Fibroblast of mammary gland (primary cell): ENCODE data around the gene FAM81B.
A peak's percentile ranks its signal among the peaks of the same experiment; 100 is the strongest.

Source experiments
- DNase-seq: peaks from one replicate; pipeline ENCODE4 v3.0.0-alpha.2; 2010; ENCODE audit warnings: low read depth
- H3K4me3 ChIP-seq: 2 replicates; pipeline ENCODE4 v1.5.1; 2011; ENCODE audit warnings: low read depth, mild to moderate bottlenecking, low read length, moderate library complexity; ENCODE audit not compliant: control insufficient read depth
- TF ChIP-seq, protein P1 (sequence below): conservative IDR thresholded peaks from 2 replicates; pipeline ENCODE4 v1.5.1; 2011; ENCODE audit warnings: low read depth, low read length, inconsistent platforms; ENCODE audit not compliant: control insufficient read depth, insufficient read depth

The FAM81B gene

DNA sequence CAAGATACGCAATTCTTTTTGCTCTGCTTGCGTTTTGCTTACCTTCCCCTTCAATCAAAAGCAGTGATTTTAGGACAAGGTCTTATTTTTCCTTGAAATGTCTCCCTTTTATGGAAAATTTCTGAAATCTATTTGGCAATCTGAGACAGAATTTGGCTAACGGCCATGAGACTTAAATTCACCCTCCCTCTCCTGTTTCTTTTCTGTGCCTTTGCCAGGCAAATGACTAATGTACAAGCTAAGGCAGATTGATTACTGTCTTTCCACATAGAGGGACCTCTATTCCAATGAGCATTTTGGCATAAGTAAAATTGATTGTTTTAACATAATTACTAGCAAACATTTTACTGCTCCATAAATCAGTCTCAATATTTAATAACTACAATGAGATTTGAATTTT is 31.7 kb downstream of the FAM81B start:
- TF ChIP-seq, protein P1, sequence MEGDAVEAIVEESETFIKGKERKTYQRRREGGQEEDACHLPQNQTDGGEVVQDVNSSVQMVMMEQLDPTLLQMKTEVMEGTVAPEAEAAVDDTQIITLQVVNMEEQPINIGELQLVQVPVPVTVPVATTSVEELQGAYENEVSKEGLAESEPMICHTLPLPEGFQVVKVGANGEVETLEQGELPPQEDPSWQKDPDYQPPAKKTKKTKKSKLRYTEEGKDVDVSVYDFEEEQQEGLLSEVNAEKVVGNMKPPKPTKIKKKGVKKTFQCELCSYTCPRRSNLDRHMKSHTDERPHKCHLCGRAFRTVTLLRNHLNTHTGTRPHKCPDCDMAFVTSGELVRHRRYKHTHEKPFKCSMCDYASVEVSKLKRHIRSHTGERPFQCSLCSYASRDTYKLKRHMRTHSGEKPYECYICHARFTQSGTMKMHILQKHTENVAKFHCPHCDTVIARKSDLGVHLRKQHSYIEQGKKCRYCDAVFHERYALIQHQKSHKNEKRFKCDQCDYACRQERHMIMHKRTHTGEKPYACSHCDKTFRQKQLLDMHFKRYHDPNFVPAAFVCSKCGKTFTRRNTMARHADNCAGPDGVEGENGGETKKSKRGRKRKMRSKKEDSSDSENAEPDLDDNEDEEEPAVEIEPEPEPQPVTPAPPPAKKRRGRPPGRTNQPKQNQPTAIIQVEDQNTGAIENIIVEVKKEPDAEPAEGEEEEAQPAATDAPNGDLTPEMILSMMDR = no peak
- peak; percentile 62 for DNase-seq
- no peak overlapping the region for H3K4me3 ChIP-seq

- DNase-seq = no peak
- H3K4me3 ChIP-seq = no peak overlapping the region
- TF ChIP-seq, protein P1 = no peak
Measured at GRCh38 chr5:95424016-95424415, 32.9 kb downstream of the FAM81B start.

- H3K4me3 ChIP-seq = no peak overlapping the region
- no peak for DNase-seq
- TF ChIP-seq, protein P1 = no peak
Measured at GRCh38 chr5:95424526-95424925, 33.4 kb downstream of the FAM81B start.

DNA sequence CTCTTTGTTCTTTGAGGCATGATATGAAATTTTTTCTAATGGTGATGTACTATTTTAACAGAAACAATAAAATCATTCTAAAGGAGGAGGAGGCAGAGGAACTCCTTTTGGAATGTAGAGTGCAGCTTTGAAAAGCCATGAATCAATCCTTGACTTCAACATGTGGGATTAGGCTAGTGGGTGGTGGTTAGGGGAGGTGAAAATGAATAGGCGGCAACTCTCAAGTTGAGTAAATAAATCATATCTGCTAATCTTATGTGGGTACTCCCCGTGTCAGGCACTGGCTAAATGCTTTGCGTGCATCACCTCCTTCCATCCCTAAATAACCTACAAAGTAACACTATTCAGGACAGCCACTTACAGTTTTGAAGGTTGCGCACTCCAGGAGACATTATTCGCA is 35.1 kb downstream of the FAM81B start:
- TF ChIP-seq, protein P1 = no peak
- no peak overlapping the region for H3K4me3 ChIP-seq
- DNase-seq = no peak

GRCh38 chr5:95432779-95433178 is 41.6 kb downstream of the FAM81B start:
- TF ChIP-seq, protein P1 = no peak
- no peak overlapping the region for H3K4me3 ChIP-seq
- no peak for DNase-seq

DNA sequence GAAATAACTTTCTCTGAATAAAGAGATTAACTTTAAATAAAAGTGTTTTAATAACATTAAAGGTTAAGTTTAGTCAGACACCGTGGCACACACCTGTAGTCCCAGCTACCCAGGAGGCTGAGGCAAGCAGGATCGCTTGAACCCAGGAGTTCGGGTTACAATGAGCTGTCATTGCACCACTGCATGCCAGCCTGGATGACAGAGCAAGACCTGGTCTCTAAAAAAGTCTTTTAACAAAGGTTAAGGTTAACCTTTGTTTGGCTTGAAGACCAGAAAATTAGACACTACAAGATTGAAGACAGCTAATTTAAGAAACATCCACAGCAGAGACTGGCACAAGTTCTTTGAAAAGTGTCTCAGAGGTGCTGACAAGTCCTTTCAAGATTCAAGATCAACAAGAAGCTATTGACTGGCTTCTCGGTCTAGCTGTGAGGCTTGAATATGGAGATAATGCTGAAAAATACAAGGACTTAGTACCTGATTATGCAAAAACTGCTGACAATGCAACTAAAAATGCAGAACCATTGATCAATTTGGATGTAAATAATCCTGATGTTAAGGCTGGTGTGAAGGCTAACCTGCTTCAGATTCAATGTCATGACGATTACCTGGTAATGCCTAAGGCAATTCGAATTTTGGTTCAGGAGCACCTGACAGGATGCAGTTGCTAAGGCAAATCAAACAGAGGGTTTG is 48.8 kb downstream of the FAM81B start:
- DNase-seq = no peak
- no peak overlapping the region for H3K4me3 ChIP-seq
- TF ChIP-seq, protein P1 = no peak

DNA sequence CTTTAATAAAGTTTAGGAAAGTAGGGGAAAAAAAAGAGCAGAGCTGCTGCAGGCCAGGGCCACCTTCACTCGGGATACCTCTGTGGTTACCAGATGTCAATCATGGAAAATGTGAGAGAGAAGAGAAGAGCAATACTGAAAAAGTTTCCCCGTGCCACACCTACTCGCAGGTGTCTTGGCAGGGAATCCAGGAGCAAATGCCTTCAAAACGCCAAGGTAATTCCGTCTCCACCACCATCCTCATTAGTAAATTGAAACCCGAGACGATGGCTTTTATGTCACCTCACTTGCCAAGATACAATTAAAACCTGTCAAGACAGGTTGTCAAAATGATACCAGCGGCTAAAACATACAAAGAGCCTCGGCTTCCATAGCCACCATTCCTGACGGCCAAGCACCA is 49.7 kb downstream of the FAM81B start:
- TF ChIP-seq, protein P1 = no peak
- no peak overlapping the region for H3K4me3 ChIP-seq
- DNase-seq = no peak
